ENCODE measurements around the gene TMEM151B.

The TMEM151B gene

GRCh38 chr6:44265722-44266233 is 4.5 kb upstream of the TMEM151B start:
- peaks cover 23% of the 10 kb centered on the region for H3K36me3 Mint-ChIP-seq (ENCODE audit: insufficient read depth)
- H3K27ac Mint-ChIP-seq (ENCODE audit: low read depth) = peak overlapping the region; percentile 98
- peak; percentile 75 for ATAC-seq (replicated peaks; ENCODE audit: extremely low read depth, poor library complexity, severe bottlenecking)
- H3K4me3 Mint-ChIP-seq = peak overlapping the region; percentile 94
- no peaks in the 10 kb centered on the region for H3K9me3 Mint-ChIP-seq
- peaks cover 39% of the 10 kb centered on the region for H3K4me1 Mint-ChIP-seq
- no peak for DNase-seq (ENCODE audit: low spot score in 2 of 2)
- H3K27me3 Mint-ChIP-seq = peaks cover 22% of the 10 kb centered on the region

GRCh38 chr6:44266347-44266746 is 3.9 kb upstream of the TMEM151B start:
- Mint-ChIP-seq H3K27me3 (peaks cover 27% of the 10 kb centered on the region), H3K9me3 (no peaks in the 10 kb centered on the region), H3K4me1 (peaks cover 37% of the 10 kb centered on the region), H3K4me3 (peak overlapping the region; percentile 94), H3K27ac (ENCODE audit: low read depth) (peak overlapping the region; percentile 98), H3K36me3 (ENCODE audit: insufficient read depth) (peaks cover 22% of the 10 kb centered on the region)
- DNase-seq (ENCODE audit: low spot score in 2 of 2) (no peak), ATAC-seq (replicated peaks; ENCODE audit: extremely low read depth, poor library complexity, severe bottlenecking) (no peak)

- peaks cover 36% of the 10 kb centered on the region for H3K4me1 Mint-ChIP-seq
- ATAC-seq (replicated peaks; ENCODE audit: extremely low read depth, poor library complexity, severe bottlenecking) = no peak
- peaks cover 36% of the 10 kb centered on the region for H3K27me3 Mint-ChIP-seq
- H3K27ac Mint-ChIP-seq (ENCODE audit: low read depth) = peak overlapping the region; percentile 98
- H3K9me3 Mint-ChIP-seq = no peaks in the 10 kb centered on the region
- no peak overlapping the region for H3K4me3 Mint-ChIP-seq
- DNase-seq (ENCODE audit: low spot score in 2 of 2) = no peak
- H3K36me3 Mint-ChIP-seq (ENCODE audit: insufficient read depth) = peaks cover 16% of the 10 kb centered on the region
These were observed 3.0 kb upstream of the TMEM151B start for GRCh38 chr6:44267252-44267651.

DNA sequence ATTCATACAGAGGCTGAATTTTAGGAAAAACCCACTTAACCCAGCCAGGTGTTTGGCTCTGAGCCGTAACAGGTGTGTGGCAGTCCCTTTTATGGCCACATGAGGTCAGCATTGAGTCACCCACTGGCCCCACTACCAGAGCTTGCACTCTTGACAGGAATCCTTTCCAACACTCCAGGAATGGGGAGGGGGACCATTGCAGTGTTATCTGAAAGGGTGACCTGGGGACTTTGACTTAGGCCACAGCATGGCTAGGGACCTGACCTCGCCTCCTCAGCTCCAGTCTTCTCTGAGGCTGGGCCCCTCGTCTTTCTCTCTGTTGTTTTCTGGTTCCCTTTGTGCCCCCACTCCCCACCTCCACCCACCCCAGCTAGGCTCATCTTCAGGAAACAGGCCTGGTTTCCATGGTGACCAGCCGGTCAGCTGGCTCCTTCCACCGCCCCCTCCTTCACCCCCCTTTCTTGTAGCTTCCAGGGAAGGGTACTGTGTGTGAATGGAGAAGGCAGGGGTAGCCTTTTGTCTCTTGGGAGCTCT is 2.1 kb upstream of the TMEM151B start:
- H3K27me3 Mint-ChIP-seq = peaks cover 46% of the 10 kb centered on the region
- no peak for ATAC-seq (replicated peaks; ENCODE audit: extremely low read depth, poor library complexity, severe bottlenecking)
- peaks cover 27% of the 10 kb centered on the region for H3K4me1 Mint-ChIP-seq
- peaks cover 14% of the 10 kb centered on the region for H3K36me3 Mint-ChIP-seq (ENCODE audit: insufficient read depth)
- no peak overlapping the region for H3K4me3 Mint-ChIP-seq
- H3K9me3 Mint-ChIP-seq = no peaks in the 10 kb centered on the region
- DNase-seq (ENCODE audit: low spot score in 2 of 2) = peak; percentile 46 to 53
- no peak overlapping the region for H3K27ac Mint-ChIP-seq (ENCODE audit: low read depth)

GRCh38 chr6:44269178-44269920 is 901 bp upstream of the TMEM151B start:
- Mint-ChIP-seq H3K4me1 (peaks cover 15% of the 10 kb centered on the region), H3K4me3 (peak overlapping the region; percentile 74), H3K9me3 (no peaks in the 10 kb centered on the region), H3K27me3 (peaks cover 57% of the 10 kb centered on the region), H3K36me3 (ENCODE audit: insufficient read depth) (peaks cover 7% of the 10 kb centered on the region), H3K27ac (ENCODE audit: low read depth) (no peak overlapping the region)
- DNase-seq (ENCODE audit: low spot score in 2 of 2) (no peak), ATAC-seq (replicated peaks; ENCODE audit: extremely low read depth, poor library complexity, severe bottlenecking) (no peak)

DNA sequence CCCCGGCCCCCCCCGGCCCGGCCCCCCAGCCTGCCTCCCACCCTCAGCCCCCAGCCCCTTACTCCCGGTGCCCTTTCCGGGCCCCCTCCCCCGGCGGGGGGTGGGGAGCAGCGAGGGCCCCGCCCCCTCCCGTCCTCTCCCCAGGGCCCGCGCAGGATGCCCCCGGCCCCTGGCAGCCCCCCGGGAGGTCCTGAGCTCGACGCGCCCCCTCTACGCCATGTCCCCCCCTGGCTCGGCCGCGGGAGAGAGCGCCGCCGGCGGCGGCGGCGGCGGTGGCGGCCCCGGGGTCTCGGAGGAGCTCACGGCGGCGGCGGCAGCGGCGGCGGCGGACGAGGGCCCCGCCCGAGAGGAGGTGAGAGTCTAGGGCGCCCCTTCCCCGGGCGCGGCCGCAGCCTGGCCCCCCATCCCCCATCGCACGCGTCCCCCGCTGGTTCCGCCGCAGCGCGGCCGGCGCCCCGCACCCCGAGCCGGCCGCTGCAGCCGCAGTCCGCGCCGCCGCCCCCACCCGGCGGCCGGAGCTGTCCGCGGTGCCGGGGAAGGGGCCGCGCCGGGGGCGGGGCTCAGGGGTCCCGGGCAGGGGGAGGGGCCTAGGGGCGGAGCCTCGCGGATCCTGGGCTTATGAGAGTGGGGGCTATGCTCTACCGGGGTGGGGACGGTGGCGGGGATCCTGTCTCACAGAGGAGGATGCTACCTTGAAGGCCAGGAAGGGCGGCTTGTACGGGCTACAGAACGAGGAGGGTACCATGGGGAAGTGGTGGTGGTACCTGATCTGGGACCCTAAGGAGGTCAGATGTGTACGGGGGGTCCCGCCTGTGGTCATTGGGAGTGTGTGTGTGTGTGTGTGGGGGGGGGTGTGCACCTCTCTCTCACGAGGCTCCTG is 516 bp downstream of the TMEM151B start:
- Mint-ChIP-seq H3K9me3 (no peaks in the 10 kb centered on the region), H3K36me3 (ENCODE audit: insufficient read depth) (peaks cover 3% of the 10 kb centered on the region), H3K27ac (ENCODE audit: low read depth) (no peak overlapping the region), H3K4me1 (peaks cover 8% of the 10 kb centered on the region), H3K4me3 (peak overlapping the region; percentile 74), H3K27me3 (peaks cover 64% of the 10 kb centered on the region)
- ATAC-seq (replicated peaks; ENCODE audit: extremely low read depth, poor library complexity, severe bottlenecking) (no peak), DNase-seq (ENCODE audit: low spot score in 2 of 2) (no peak)

DNA sequence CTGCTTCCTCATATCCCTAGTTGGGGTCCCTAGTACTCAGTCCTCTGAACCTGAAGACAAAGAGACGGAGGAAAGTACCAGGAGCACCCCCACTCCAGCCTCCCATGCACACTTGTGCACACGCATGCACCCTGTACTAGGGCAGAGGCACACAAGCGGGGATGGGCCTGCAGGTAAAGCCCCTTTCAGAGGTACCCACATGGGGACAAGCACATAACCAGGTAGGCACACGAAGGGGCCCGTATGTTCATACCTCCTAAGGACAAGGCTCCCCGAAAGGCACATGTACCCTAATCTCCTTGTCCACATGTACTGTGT is 1.1 kb downstream of the TMEM151B start:
- H3K36me3 Mint-ChIP-seq (ENCODE audit: insufficient read depth) = peaks cover 3% of the 10 kb centered on the region
- H3K27ac Mint-ChIP-seq (ENCODE audit: low read depth) = no peak overlapping the region
- DNase-seq (ENCODE audit: low spot score in 2 of 2) (no peak), ATAC-seq (replicated peaks; ENCODE audit: extremely low read depth, poor library complexity, severe bottlenecking) (no peak)
- H3K4me1 Mint-ChIP-seq = peaks cover 8% of the 10 kb centered on the region
- H3K27me3 Mint-ChIP-seq = peaks cover 64% of the 10 kb centered on the region
- H3K9me3 Mint-ChIP-seq = no peaks in the 10 kb centered on the region
- H3K4me3 Mint-ChIP-seq = peak overlapping the region; percentile 65

GRCh38 chr6:44271914-44272313 is 1.7 kb downstream of the TMEM151B start:
- Mint-ChIP-seq H3K9me3 (no peaks in the 10 kb centered on the region), H3K4me3 (peak overlapping the region; percentile 65), H3K4me1 (peaks cover 8% of the 10 kb centered on the region), H3K27ac (ENCODE audit: low read depth) (no peak overlapping the region), H3K36me3 (ENCODE audit: insufficient read depth) (peaks cover 5% of the 10 kb centered on the region), H3K27me3 (peaks cover 68% of the 10 kb centered on the region)
- DNase-seq (ENCODE audit: low spot score in 2 of 2) = no peak
- no peak for ATAC-seq (replicated peaks; ENCODE audit: extremely low read depth, poor library complexity, severe bottlenecking)

- Mint-ChIP-seq H3K9me3 (no peaks in the 10 kb centered on the region), H3K4me1 (peaks cover 8% of the 10 kb centered on the region), H3K36me3 (ENCODE audit: insufficient read depth) (peaks cover 5% of the 10 kb centered on the region), H3K27me3 (peaks cover 74% of the 10 kb centered on the region), H3K4me3 (no peak overlapping the region), H3K27ac (ENCODE audit: low read depth) (no peak overlapping the region)
- ATAC-seq (replicated peaks; ENCODE audit: extremely low read depth, poor library complexity, severe bottlenecking) (no peak), DNase-seq (ENCODE audit: low spot score in 2 of 2) (no peak)
These were observed 2.3 kb downstream of the TMEM151B start for GRCh38 chr6:44272529-44272928.

DNA sequence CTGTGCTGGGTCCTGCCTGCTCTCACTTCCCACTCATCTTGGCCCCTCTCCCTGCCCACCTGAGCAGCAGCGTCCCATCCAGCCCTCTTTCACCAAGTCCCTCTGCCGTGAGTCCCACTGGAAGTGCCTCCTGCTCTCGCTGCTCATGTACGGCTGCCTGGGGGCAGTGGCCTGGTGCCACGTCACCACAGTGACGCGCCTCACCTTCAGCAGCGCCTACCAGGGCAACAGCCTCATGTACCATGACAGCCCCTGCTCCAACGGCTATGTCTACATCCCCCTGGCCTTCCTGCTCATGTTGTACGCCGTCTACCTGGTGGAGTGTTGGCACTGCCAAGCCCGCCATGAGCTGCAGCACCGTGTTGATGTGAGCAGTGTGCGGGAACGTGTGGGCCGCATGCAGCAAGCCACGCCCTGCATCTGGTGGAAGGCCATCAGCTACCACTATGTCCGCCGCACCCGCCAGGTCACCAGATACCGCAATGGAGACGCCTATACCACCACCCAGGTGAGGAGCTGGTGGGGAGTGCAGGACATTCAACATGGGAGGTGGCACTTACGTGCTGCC is 2.8 kb downstream of the TMEM151B start:
- Mint-ChIP-seq H3K4me1 (peaks cover 8% of the 10 kb centered on the region), H3K4me3 (no peak overlapping the region), H3K36me3 (ENCODE audit: insufficient read depth) (peaks cover 5% of the 10 kb centered on the region), H3K27ac (ENCODE audit: low read depth) (no peak overlapping the region), H3K27me3 (peaks cover 80% of the 10 kb centered on the region), H3K9me3 (no peaks in the 10 kb centered on the region)
- no peak for ATAC-seq (replicated peaks; ENCODE audit: extremely low read depth, poor library complexity, severe bottlenecking)
- DNase-seq (ENCODE audit: low spot score in 2 of 2) = no peak

DNA sequence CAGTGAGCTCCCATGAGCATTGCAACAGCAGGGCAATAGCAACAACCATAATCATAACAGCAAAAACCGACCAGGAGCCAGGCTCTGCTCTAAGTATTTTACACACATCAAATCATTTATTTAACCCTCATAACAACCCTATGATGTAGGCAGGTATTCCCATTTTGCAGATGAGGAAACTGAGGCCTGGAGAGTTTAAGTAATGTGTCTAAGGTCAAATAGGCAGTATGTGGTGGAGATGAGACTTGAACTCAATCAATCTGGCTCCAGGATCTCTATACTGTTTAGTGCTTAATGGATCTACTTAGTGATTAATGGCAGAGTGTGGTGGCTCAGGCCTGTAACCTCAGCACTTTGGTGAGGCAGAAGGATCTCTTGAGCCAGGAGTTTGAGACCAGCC is 3.4 kb downstream of the TMEM151B start:
- ATAC-seq (replicated peaks; ENCODE audit: extremely low read depth, poor library complexity, severe bottlenecking) (no peak), DNase-seq (ENCODE audit: low spot score in 2 of 2) (no peak)
- H3K4me3 Mint-ChIP-seq = no peak overlapping the region
- no peaks in the 10 kb centered on the region for H3K9me3 Mint-ChIP-seq
- peaks cover 8% of the 10 kb centered on the region for H3K4me1 Mint-ChIP-seq
- peaks cover 4% of the 10 kb centered on the region for H3K36me3 Mint-ChIP-seq (ENCODE audit: insufficient read depth)
- H3K27ac Mint-ChIP-seq (ENCODE audit: low read depth) = no peak overlapping the region
- H3K27me3 Mint-ChIP-seq = peaks cover 83% of the 10 kb centered on the region

- Mint-ChIP-seq H3K27ac (ENCODE audit: low read depth) (no peak overlapping the region), H3K36me3 (ENCODE audit: insufficient read depth) (peaks cover 2% of the 10 kb centered on the region), H3K4me3 (no peak overlapping the region), H3K9me3 (no peaks in the 10 kb centered on the region), H3K4me1 (peaks cover 4% of the 10 kb centered on the region), H3K27me3 (peaks cover 79% of the 10 kb centered on the region)
- ATAC-seq (replicated peaks; ENCODE audit: extremely low read depth, poor library complexity, severe bottlenecking) (no peak), DNase-seq (ENCODE audit: low spot score in 2 of 2) (no peak)
These were observed 5.1 kb downstream of the TMEM151B start for GRCh38 chr6:44275271-44275748.
